PC-3 (cell line): Measurements from ENCODE around the gene IFNA7. TPM values are rescaled to one million over a fixed set of nuclear protein-coding genes. Genes with fewer than 3 reads are reported as not detected.
A peak's percentile ranks its signal among the peaks of the same experiment; 100 is the strongest.
"Not testable (repeated sequence)": the region's sequence is repeated elsewhere in the genome, so short reads cannot be mapped to it uniquely, and the experiment has no call there.

Experiments
- ATAC-seq: fragments of 200-7000 bp; cut with Tn5 transposase; 2 replicates; pipeline ENCODE4 v1.9.1; 2020; ENCODE audit warnings: mild to moderate bottlenecking, moderate library complexity
- BruUV-seq: library from RNA; stranded (reverse); fragments of 400-500 nt; replicated peaks from 2 replicates; lab custom pipeline; 2021; lab: Mats Ljungman, UMichigan
- CTCF ChIA-PET: fragments of 300-600 bp; sonication (Branson Sonifier 250); formaldehyde crosslinking; loops from one replicate; lab custom pipeline; 2022; ENCODE audit warnings: antibody characterized with exemption; lab: Charles Lee
- POLR2A ChIA-PET: fragments of 300-600 bp; sonication (Branson Sonifier 250); formaldehyde crosslinking; loops from one replicate; lab custom pipeline; 2022; ENCODE audit warnings: antibody characterized with exemption; ENCODE audit not compliant: unreplicated experiment; lab: Charles Lee
- DNase-seq: peaks from one replicate; pipeline ENCODE4 v3.0.0-alpha.2; 2015
- H2AFZ ChIP-seq: fragments of 300-600 bp; sonication (generic); 2 replicates; pipeline ENCODE4 v1.6.0; 2016; ENCODE audit warnings: antibody characterized with exemption, low read length
- H3F3A ChIP-seq: fragments of 300-600 bp; sonication (generic); one replicate; pipeline ENCODE4 v1.6.0; 2017; ENCODE audit warnings: antibody characterized with exemption, low read length, control low read depth, mild to moderate bottlenecking; ENCODE audit not compliant: unreplicated experiment
- H3K27ac ChIP-seq: fragments of 300-600 bp; sonication (generic); 2 replicates; pipeline ENCODE4 v1.5.1; 2016; ENCODE audit warnings: mild to moderate bottlenecking, low read length
- H3K27me3 ChIP-seq: fragments of 300-600 bp; sonication (generic); 2 replicates; pipeline ENCODE4 v1.6.1; 2016; ENCODE audit warnings: low read length, mixed read lengths
- H3K36me3 ChIP-seq: fragments of 300-600 bp; sonication (generic); 2 replicates; pipeline ENCODE4 v1.6.1; 2016; ENCODE audit warnings: low read depth, mixed run types, low read length, mixed read lengths
- H3K4me1 ChIP-seq: fragments of 300-600 bp; sonication (generic); 2 replicates; pipeline ENCODE4 v1.5.1; 2016; ENCODE audit warnings: low read length; ENCODE audit not compliant: insufficient read depth
- H3K4me2 ChIP-seq: fragments of 300-600 bp; sonication (generic); 2 replicates; pipeline ENCODE4 v1.6.0; 2016; ENCODE audit warnings: low read length
- H3K4me3 ChIP-seq: fragments of 300-600 bp; sonication (generic); 2 replicates; pipeline ENCODE4 v1.5.1; 2016; ENCODE audit warnings: mild to moderate bottlenecking, low read length, mixed read lengths
- H3K79me2 ChIP-seq: fragments of 300-600 bp; sonication (generic); 2 replicates; pipeline ENCODE4 v1.6.1; 2017; ENCODE audit warnings: low read length, mixed read lengths
- H3K9ac ChIP-seq: fragments of 300-600 bp; sonication (generic); 2 replicates; pipeline ENCODE4 v1.6.0; 2016; ENCODE audit warnings: mild to moderate bottlenecking, low read length
- H3K9me2 ChIP-seq: fragments of 300-600 bp; sonication (generic); replicated peaks from 2 replicates; pipeline ENCODE4 v1.6.1; 2016; ENCODE audit warnings: mixed run types, low read length, mixed read lengths
- H3K9me3 ChIP-seq: fragments of 300-600 bp; sonication (generic); 2 replicates; pipeline ENCODE4 v1.6.1; 2016; ENCODE audit warnings: low read length, mixed read lengths
- H4K20me1 ChIP-seq: fragments of 300-600 bp; sonication (generic); 2 replicates; pipeline ENCODE4 v1.6.1; 2016; ENCODE audit warnings: low read length, mixed read lengths
- EZH2 ChIP-seq: fragments of 300-600 bp; sonication (generic); IDR thresholded peaks from one replicate; pipeline ENCODE4 v1.6.1; 2017; ENCODE audit warnings: antibody characterized with exemption, mild to moderate bottlenecking, low read length; ENCODE audit not compliant: unreplicated experiment
- EZH2phosphoT487 ChIP-seq: fragments of 300-600 bp; sonication (generic); IDR thresholded peaks from 2 replicates; pipeline ENCODE4 v1.6.1; 2018; ENCODE audit warnings: mild to moderate bottlenecking, antibody characterized with exemption, low read length, borderline replicate concordance
- intact Hi-C: fragments of 100-400 bp; cut with micrococcal nuclease; formaldehyde crosslinking; loops from 2 replicates; pipeline ENCODE4 v1.9.0; 2023
- total RNA-seq: library from RNA; depleted of rRNA; stranded (reverse); fragments of >200 nt; gene quantifications from 2 replicates; pipeline ENCODE4 v1.2.3, GENCODE V29; 2014
- TF ChIP-seq, protein P1 (sequence below): fragments of 300-600 bp; sonication (generic); conservative IDR thresholded peaks from 2 replicates; pipeline ENCODE4 v1.5.1; 2017; ENCODE audit warnings: antibody characterized with exemption, low read depth, mild to moderate bottlenecking, low read length

Gene IFNA7
- total RNA-seq, 1 experiment from 2014 or later = not detected

GRCh38 chr9:21235468-21236359 is 33.7 kb upstream of the IFNA7 start:
- Histone ChIP-seq H2AFZ (peak overlapping the region; percentile 48; the same call in 1 of the 2 replicates), H3K4me2 (peak overlapping the region; percentile 67; the same call in 1 of the 2 replicates), H3K4me3 (peak overlapping the region; percentile 33; the same call in 1 of the 2 replicates)
- CTCF ChIA-PET = interaction anchor here (0.6 to 1.2 kb wide), 8 partner anchors 17 to 199 kb away, joined by 3 to 6 read pairs (median 4); no protein-coding TSS in a partner anchor
- H3K27ac ChIP-seq, H3F3A ChIP-seq, BruUV-seq, H4K20me1 ChIP-seq, POLR2A ChIA-PET, H3K9ac ChIP-seq, H3K4me1 ChIP-seq, H3K9me3 ChIP-seq, H3K36me3 ChIP-seq, intact Hi-C loops, H3K79me2 ChIP-seq, H3K27me3 ChIP-seq, H3K9me2 ChIP-seq: not testable (repeated sequence)
- ATAC-seq (peak; percentile 86), DNase-seq (peak; percentile 63)
- TF ChIP-seq, protein P1, sequence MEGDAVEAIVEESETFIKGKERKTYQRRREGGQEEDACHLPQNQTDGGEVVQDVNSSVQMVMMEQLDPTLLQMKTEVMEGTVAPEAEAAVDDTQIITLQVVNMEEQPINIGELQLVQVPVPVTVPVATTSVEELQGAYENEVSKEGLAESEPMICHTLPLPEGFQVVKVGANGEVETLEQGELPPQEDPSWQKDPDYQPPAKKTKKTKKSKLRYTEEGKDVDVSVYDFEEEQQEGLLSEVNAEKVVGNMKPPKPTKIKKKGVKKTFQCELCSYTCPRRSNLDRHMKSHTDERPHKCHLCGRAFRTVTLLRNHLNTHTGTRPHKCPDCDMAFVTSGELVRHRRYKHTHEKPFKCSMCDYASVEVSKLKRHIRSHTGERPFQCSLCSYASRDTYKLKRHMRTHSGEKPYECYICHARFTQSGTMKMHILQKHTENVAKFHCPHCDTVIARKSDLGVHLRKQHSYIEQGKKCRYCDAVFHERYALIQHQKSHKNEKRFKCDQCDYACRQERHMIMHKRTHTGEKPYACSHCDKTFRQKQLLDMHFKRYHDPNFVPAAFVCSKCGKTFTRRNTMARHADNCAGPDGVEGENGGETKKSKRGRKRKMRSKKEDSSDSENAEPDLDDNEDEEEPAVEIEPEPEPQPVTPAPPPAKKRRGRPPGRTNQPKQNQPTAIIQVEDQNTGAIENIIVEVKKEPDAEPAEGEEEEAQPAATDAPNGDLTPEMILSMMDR = peak; percentile 70

DNA sequence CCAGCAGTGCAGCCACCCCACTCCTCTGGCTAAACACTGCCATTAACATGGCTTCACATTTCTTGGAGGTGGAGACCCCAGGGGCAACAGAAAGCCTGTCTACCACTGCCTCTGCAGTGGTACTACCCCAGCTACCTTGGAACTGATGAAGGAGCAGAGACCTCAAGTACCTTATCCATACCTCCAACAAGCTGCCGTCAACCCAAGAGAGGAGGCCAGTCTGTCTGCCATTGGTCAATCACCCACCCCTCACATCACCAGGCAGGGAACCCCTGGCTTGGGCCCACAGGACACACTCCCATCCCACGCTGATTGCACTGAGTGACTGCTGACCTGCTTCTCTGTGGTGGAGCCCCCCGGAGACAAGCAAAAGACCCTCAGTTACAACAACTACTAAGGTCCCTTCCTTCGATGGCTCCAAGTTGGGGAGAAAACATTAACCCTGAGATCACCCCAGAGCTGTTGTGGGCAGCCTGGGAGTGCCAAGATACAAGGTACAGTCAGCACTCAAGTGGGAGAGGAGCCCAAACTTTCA is 32.2 kb upstream of the IFNA7 start:
- Histone ChIP-seq H3K9ac (no peak overlapping the region), H3K27ac (no peak overlapping the region), H3K36me3 (no peaks in the 10 kb centered on the region; the same call in 1 of the 2 replicates), H3K27me3 (peaks cover 3% of the 10 kb centered on the region; the same call in 1 of the 2 replicates), H3K4me2 (no peak overlapping the region), H3K9me2 (no peaks in the 10 kb centered on the region), H3K4me3 (no peak overlapping the region), H4K20me1 (no peaks in the 10 kb centered on the region), H3F3A (no peaks in the 10 kb centered on the region), H2AFZ (no peak overlapping the region), H3K79me2 (no peaks in the 10 kb centered on the region), H3K4me1 (no peaks in the 10 kb centered on the region), H3K9me3 (no peaks in the 10 kb centered on the region)
- no peak for ATAC-seq
- no peak for DNase-seq
- no TSS peak for BruUV-seq
- intact Hi-C loops = no loop called here
- ChIA-PET POLR2A (no interaction called here), CTCF (no interaction called here)
- TF ChIP-seq, protein P1 = no peak
- TF ChIP-seq EZH2phosphoT487 = no peak
- no peak for TF ChIP-seq EZH2

DNA sequence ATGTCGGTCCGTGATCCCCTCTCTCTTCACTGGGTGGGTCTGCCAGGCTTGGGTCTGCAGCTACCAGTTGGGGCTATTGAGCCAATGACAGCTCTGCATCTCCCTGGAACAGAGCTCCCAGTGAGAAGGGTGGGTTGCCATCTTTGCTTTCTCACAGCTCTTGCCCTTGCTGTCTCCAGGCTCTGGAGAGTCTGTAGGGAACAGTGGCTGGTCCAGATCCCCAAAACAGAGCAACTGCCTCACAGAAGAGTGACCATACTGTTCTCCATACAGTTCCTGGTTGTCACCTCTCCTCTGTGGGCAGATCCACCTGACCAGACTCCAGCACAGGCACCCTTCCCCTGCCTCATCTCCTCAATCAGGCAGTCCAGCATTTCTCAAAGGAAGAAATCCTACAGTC is 31.3 kb upstream of the IFNA7 start:
- DNase-seq (no peak), ATAC-seq (no peak)
- H4K20me1 ChIP-seq = no peaks in the 10 kb centered on the region
- POLR2A ChIA-PET = no interaction called here
- TF ChIP-seq, protein P1 = no peak
- H3K27me3 ChIP-seq = no peaks in the 10 kb centered on the region
- H3K4me2 ChIP-seq = no peak overlapping the region
- BruUV-seq = no TSS peak
- H3F3A ChIP-seq = no peaks in the 10 kb centered on the region
- H3K27ac ChIP-seq = no peak overlapping the region
- H3K9ac ChIP-seq = no peak overlapping the region
- H2AFZ ChIP-seq = no peak overlapping the region
- CTCF ChIA-PET = no interaction called here
- H3K79me2 ChIP-seq = no peaks in the 10 kb centered on the region
- H3K9me2 ChIP-seq = no peaks in the 10 kb centered on the region
- no peaks in the 10 kb centered on the region for H3K4me1 ChIP-seq
- no peaks in the 10 kb centered on the region for H3K9me3 ChIP-seq
- intact Hi-C loops = no loop called here
- no peaks in the 10 kb centered on the region; the same call in 1 of the 2 replicates for H3K36me3 ChIP-seq
- no peak overlapping the region for H3K4me3 ChIP-seq
